Transverse colon (tissue), 4 donors: ENCODE results near the gene SNAPC3. TPM values are rescaled to one million over a fixed set of nuclear protein-coding genes. Genes with fewer than 3 reads are reported as not detected.
"Not testable (repeated sequence)": the region's sequence is repeated elsewhere in the genome, so short reads cannot be mapped to it uniquely, and the experiment has no call there.

Source experiments
- DNase-seq: peaks from one replicate; pipeline ENCODE4 v3.0.0-alpha.2; 2019
- H3K27ac ChIP-seq, 4 donors: fragments of 200-600 bp; sonication (generic); 2 replicates each; pipeline ENCODE4 v1.5.1; 2016 to 2018; ENCODE audit warnings: inconsistent platforms in 4 of 4
- H3K27me3 ChIP-seq: fragments of 200-600 bp; sonication (generic); 2 replicates; pipeline ENCODE4 v1.5.1; 2017; ENCODE audit warnings: inconsistent platforms
- H3K36me3 ChIP-seq, 4 donors: fragments of 200-600 bp; sonication (generic); 2 replicates each; pipeline ENCODE4 v1.5.1; 2017 to 2019; ENCODE audit warnings: inconsistent platforms in 4 of 4
- H3K4me1 ChIP-seq, 4 donors: fragments of 200-600 bp; sonication (generic); 2 replicates each; pipeline ENCODE4 v1.5.1; 2017 to 2020; ENCODE audit warnings: inconsistent platforms in 4 of 4
- H3K4me3 ChIP-seq, 4 donors: fragments of 200-600 bp; sonication (generic); 1 replicate in 1 of 4; 2 replicates in 3 of 4; pipeline versions ENCODE4 v1.5.1 to v1.6.1; 2017 to 2019; ENCODE audit warnings: inconsistent platforms in 4 of 4
- H3K9me3 ChIP-seq, 2 donors: fragments of 200-600 bp; sonication (generic); 2 replicates each; pipeline ENCODE4 v1.5.1; 2017 to 2019; ENCODE audit warnings: inconsistent platforms in 2 of 2
- EP300 ChIP-seq: sonication (generic); formaldehyde crosslinking; IDR thresholded peaks from one replicate; pipeline ENCODE4 v1.6.1; 2017; ENCODE audit warnings: antibody characterized with exemption, low read depth
- POLR2A ChIP-seq: fragments of 450-650 bp; IDR thresholded peaks from one replicate; pipeline ENCODE4 v1.6.1; 2016; ENCODE audit warnings: antibody characterized with exemption, mild to moderate bottlenecking, moderate library complexity
- POLR2AphosphoS5 ChIP-seq, 3 donors: sonication (generic); formaldehyde crosslinking; IDR thresholded peaks; one replicate each; pipeline ENCODE4 v1.6.1; 2016; ENCODE audit warnings: antibody characterized with exemption in 3 of 3
- WGBS, 2 donors: methylation state at CpG; one replicate each; pipeline ENCODE4 v1.1.5; 2018; ENCODE audit warnings: low coverage in 1 of 2; 5-methylcytosine and 5-hydroxymethylcytosine counted together
- in situ Hi-C, 4 donors: fragments of 200-750 bp; cut with MboI; loops; one replicate each; pipeline versions ENCODE4 v1.15.0 to v1.15.1; 2017; ENCODE audit warnings: low sequenced_read_pairs in 3 of 4, low pct_ligation_motif_present in 1 of 4, low pct_unique_long_range_greater_than_20kb in 1 of 4
- intact Hi-C: fragments of 100-400 bp; cut with DNase I; formaldehyde crosslinking; loops from one replicate; pipeline ENCODE4 v1.15.1; 2023; ENCODE audit warnings: low total_unique reads
- total RNA-seq, 4 donors: library from RNA; depleted of rRNA; stranded (reverse); fragments of >200 nt; gene quantifications; one replicate each; pipeline ENCODE4 v1.1.0, GENCODE V29; 2016
- TF ChIP-seq, protein P1 (sequence below), 5 experiments: fragments of 200-600 bp in 3 of 5; fragments of 450-650 bp in 2 of 5; sonication (generic) in 3 of 5; IDR thresholded peaks; 1 replicate in 2 of 5; 2 replicates in 3 of 5; pipeline ENCODE4 v1.5.1; 2016 to 2017; ENCODE audit warnings: antibody characterized with exemption in 5 of 5, inconsistent platforms in 3 of 5, mild to moderate bottlenecking in 2 of 5, moderate library complexity in 1 of 5

The SNAPC3 gene
- total RNA-seq, 4 donors from 2014 or later = 44.9 to 70.7 (median 52.5) TPM

DNA sequence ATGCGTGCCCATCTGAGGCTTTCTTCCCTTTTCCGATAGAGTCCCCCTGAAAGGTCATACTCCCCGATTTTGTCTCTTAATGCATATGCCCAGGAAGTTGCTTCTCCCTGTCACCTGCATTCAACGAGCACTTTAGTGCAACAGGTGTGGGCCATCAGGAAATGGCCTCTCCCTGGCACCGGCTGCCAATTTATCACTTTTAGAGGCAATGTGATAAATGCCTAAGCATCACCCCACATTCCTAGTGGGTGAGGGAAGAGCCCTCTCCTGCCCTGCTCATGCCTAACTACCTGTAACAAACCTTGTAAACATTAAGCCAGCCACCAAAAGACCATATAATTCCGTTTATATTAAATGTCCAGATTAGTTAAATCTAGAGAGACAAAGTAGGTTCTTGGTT is 1.1 kb upstream of the SNAPC3 start:
- TF ChIP-seq POLR2A (no peak), EP300 (no peak), POLR2AphosphoS5 (IDR thresholded peaks at IDR 0.05) (no peak)
- TF ChIP-seq, protein P1, sequence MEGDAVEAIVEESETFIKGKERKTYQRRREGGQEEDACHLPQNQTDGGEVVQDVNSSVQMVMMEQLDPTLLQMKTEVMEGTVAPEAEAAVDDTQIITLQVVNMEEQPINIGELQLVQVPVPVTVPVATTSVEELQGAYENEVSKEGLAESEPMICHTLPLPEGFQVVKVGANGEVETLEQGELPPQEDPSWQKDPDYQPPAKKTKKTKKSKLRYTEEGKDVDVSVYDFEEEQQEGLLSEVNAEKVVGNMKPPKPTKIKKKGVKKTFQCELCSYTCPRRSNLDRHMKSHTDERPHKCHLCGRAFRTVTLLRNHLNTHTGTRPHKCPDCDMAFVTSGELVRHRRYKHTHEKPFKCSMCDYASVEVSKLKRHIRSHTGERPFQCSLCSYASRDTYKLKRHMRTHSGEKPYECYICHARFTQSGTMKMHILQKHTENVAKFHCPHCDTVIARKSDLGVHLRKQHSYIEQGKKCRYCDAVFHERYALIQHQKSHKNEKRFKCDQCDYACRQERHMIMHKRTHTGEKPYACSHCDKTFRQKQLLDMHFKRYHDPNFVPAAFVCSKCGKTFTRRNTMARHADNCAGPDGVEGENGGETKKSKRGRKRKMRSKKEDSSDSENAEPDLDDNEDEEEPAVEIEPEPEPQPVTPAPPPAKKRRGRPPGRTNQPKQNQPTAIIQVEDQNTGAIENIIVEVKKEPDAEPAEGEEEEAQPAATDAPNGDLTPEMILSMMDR (IDR thresholded peaks at IDR 0.05) = no peak
- Histone ChIP-seq H3K4me3 (no peak overlapping the region), H3K4me1 (peaks cover 18 to 39% (median 32%) of the 10 kb centered on the region in 4 donors), H3K27me3 (no peaks in the 10 kb centered on the region), H3K27ac (peak overlapping the region; percentile 88 to 94 (median 91)), H3K9me3 (no peaks in the 10 kb centered on the region), H3K36me3 (peaks cover 0 to 5% (median 2%) of the 10 kb centered on the region in 4 donors)
- in situ Hi-C loops = loop anchor here in 3 of 4 donors (25.0 kb wide), 3 partner anchors 109 to 209 kb away; partner anchors contain the start of gene TTC39B (in 1 of the 3)
- 58% methylated on average over 6 of the region's 6 CpGs; no CpG with 5 or more reads in 1 of the 2 donors for WGBS, 2 donors
- intact Hi-C loops = loop anchor here (10.0 kb wide), 1 partner anchor 207 kb away; no protein-coding TSS in a partner anchor
- DNase-seq = peak; percentile 32

DNA sequence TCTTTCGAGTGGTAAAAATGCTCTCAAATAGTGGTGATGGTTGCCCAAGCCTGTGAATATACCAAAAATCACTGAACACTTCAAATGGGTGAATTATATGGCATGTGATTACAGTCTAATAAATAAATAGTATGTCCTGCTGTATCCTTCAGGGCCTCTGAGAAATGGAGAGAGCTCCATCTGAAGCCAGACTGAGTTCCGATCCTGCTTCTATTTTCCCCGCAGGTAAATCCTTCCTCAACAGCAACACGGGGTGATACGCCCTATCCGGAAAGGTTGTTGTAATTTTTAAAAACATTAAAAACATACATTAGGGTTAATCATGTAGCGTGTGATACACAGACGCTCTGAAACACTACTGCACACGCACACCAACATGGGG is 695 bp upstream of the SNAPC3 start:
- intact Hi-C loops (loop anchor here (10.0 kb wide), 1 partner anchor 207 kb away; no protein-coding TSS in a partner anchor), in situ Hi-C loops (loop anchor here in 3 of 4 donors (25.0 kb wide), 3 partner anchors 110 to 210 kb away; partner anchors contain the start of gene TTC39B (in 1 of the 3))
- DNase-seq = no peak
- WGBS, 2 donors = 30 to 44% methylated on average over 5 to 9 of the region's 9 CpGs
- Histone ChIP-seq H3K4me1 (peaks cover 18 to 44% (median 34%) of the 10 kb centered on the region in 4 donors), H3K9me3 (no peaks in the 10 kb centered on the region), H3K4me3 (peak overlapping the region; percentile 22 to 93 (median 78)), H3K36me3 (peaks cover 0 to 6% (median 3%) of the 10 kb centered on the region in 4 donors), H3K27ac (peak overlapping the region; percentile 88 to 94 (median 91)), H3K27me3 (no peaks in the 10 kb centered on the region)
- TF ChIP-seq POLR2A = no peak
- TF ChIP-seq, protein P1 (IDR thresholded peaks at IDR 0.05) = no peak
- TF ChIP-seq POLR2AphosphoS5 (IDR thresholded peaks at IDR 0.05) = no peak
- TF ChIP-seq EP300 = no peak

DNA sequence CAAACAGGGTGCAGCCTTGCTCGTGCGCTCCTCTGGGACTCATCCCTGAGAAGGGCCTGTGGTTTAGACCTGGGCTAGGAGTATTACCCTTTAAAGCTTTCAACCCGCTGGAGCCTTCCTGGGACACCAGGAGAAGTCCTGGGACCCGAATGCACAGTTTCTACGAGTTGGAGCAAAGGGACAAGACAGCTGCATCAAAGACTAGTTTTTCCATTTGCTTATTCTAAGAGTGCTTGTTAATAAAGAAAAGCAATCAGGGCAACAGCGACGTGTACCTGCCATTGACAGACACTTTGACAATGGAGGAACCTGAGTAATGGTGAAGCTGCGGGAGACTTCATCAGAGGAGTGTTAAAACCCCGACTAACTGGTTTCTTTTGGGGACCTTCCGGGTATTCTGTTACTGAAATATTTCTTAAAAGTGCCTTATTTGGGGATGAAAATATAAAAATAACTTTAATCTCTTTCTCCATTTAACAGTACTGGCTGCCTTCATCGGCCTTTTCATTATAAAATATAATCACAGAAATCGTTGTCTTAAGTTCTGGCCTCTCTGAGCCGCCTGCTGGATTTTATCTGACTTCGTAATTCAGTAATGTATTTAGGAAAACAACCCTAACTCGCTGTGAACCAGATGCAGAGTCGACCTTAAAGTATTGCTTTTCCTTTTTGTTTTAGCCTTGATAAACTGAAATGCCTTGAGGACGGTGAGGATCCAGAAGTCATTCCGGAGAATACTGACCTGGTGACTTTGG is 732 bp downstream of the SNAPC3 start:
- peaks cover 18 to 53% (median 39%) of the 10 kb centered on the region in 4 donors for H3K4me1 ChIP-seq
- intact Hi-C loops (loop anchor here (10.0 kb wide), 1 partner anchor 209 kb away; no protein-coding TSS in a partner anchor), in situ Hi-C loops (loop anchor here in 3 of 4 donors (25.0 kb wide), 3 partner anchors 111 to 211 kb away; partner anchors contain the start of gene TTC39B (in 1 of the 3))
- no peaks in the 10 kb centered on the region for H3K9me3 ChIP-seq
- peak overlapping the region; percentile 72 to 94 (median 88) for H3K4me3 ChIP-seq
- WGBS, 2 donors = 1 to 2% methylated on average over 13 to 18 of the region's 18 CpGs
- H3K27ac ChIP-seq = peak overlapping the region; percentile 88 to 94 (median 91)
- H3K36me3 ChIP-seq = peaks cover 0 to 12% (median 3%) of the 10 kb centered on the region in 4 donors
- no peak for DNase-seq
- TF ChIP-seq, protein P1 (IDR thresholded peaks at IDR 0.05) = peak in 4 of 5 experiments; percentile 13 to 40 (median 22)
- TF ChIP-seq POLR2A = no peak
- H3K27me3 ChIP-seq = no peaks in the 10 kb centered on the region

DNA sequence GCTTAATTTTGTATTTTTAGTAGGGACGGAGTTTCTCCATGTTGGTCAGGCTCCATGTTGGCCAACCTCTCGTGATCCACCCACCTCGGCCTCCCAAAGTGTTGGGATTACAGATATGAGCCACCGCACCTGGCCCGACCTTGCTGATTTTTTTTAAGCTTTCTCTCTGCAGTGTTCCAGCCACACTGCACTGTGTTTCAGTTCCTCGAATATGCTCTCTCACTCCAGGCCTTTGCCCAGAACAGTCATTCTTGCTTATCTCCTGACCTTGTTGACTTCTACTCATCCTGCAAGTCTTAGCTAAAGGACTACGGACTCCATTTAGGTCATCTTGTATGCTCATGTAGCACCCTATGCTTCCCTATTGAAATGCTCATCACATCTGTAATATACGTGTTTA is 3.3 kb downstream of the SNAPC3 start:
- H3K4me3 ChIP-seq = no peak overlapping the region
- H3K27me3 ChIP-seq = no peaks in the 10 kb centered on the region
- no peaks in the 10 kb centered on the region for H3K9me3 ChIP-seq
- DNase-seq = no peak
- in situ Hi-C loops (no loop called here), intact Hi-C loops (loop anchor here (10.0 kb wide), 1 partner anchor 211 kb away; no protein-coding TSS in a partner anchor)
- H3K36me3 ChIP-seq = peaks cover 0 to 12% (median 3%) of the 10 kb centered on the region in 4 donors
- WGBS, 2 donors = 75% methylated on average over 5 to 8 of the region's 8 CpGs
- H3K27ac ChIP-seq = no peak overlapping the region
- no peak for TF ChIP-seq EP300
- TF ChIP-seq POLR2AphosphoS5 (IDR thresholded peaks at IDR 0.05) = no peak
- TF ChIP-seq POLR2A = no peak
- TF ChIP-seq, protein P1 (IDR thresholded peaks at IDR 0.05) = no peak
- H3K4me1 ChIP-seq = peaks cover 21 to 76% (median 55%) of the 10 kb centered on the region in 4 donors

DNA sequence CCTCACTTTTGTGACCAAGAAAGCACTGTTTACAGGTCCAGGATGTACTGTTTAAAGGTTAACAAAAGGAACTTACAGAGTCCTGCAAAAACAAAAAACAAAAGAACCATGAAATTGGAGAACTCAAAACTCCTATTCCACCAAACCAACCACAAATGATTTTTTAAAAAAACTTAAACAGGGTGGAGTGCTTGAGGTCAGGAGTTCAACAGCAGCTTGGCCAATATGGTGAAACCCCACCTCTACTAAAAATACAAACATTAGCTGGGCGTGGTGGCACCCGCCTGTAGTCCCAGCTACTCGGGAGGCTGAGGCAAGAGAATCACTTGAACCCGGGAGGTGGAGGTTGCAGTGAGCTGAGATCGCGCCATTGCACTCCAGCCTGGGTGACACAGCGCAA is 5.0 kb downstream of the SNAPC3 start:
- H3K36me3 ChIP-seq = peaks cover 0 to 12% (median 3%) of the 10 kb centered on the region in 4 donors
- H3K9me3 ChIP-seq, DNase-seq, H3K4me3 ChIP-seq, in situ Hi-C loops, H3K27me3 ChIP-seq: not testable (repeated sequence)
- intact Hi-C loops = loop anchor here (10.0 kb wide), 1 partner anchor 213 kb away; no protein-coding TSS in a partner anchor
- H3K27ac ChIP-seq = peak overlapping the region in 3 of 4 donors; percentile 12 to 37 (median 33)
- peaks cover 12 to 84% (median 58%) of the 10 kb centered on the region in 4 donors for H3K4me1 ChIP-seq
- WGBS, 2 donors = 63 to 83% methylated on average over 2 to 7 of the region's 7 CpGs
